Gastroesophageal sphincter (tissue), 3 donors: ENCODE data around the gene TMPRSS5.

Experiments used
- CTCF ChIP-seq, 4 experiments: fragments of 200-600 bp in 2 of 4; fragments of 450-650 bp in 2 of 4; sonication (generic) in 1 of 4; IDR thresholded peaks; one replicate each; pipeline ENCODE4 v1.5.1; 2017 to 2019; ENCODE audit warnings: antibody characterized with exemption in 4 of 4, mild to moderate bottlenecking in 2 of 4, moderate library complexity in 2 of 4
- EP300 ChIP-seq: sonication (generic); formaldehyde crosslinking; IDR thresholded peaks from one replicate; pipeline ENCODE4 v1.6.1; 2017; ENCODE audit warnings: antibody characterized with exemption, mild to moderate bottlenecking

GRCh38 chr11:113644605-113645004, 61.5 kb downstream of the TMPRSS5 start:
- TF ChIP-seq CTCF (IDR thresholded peaks at IDR 0.05) (no peak), EP300 (no peak)
